Spinal cord (tissue), 10 donors: ENCODE data around the gene FKBP1B. TPM values are rescaled to one million over a fixed set of nuclear protein-coding genes. Genes with fewer than 3 reads are reported as not detected.
"Not testable (repeated sequence)": the region's sequence is repeated elsewhere in the genome, so short reads cannot be mapped to it uniquely, and the experiment has no call there.

Experiments used
- DNase-seq, 6 donors: peaks; one replicate each; pipeline versions ENCODE4 v3.0.0 to v3.0.0-alpha.2; 2013 to 2015; ENCODE audit warnings: low spot score in 6 of 6, low read depth in 4 of 6
- H3K27ac ChIP-seq: one replicate; pipeline ENCODE4 v1.5.1; 2013; ENCODE audit warnings: low read depth, low read length, control low read depth
- H3K27me3 ChIP-seq: one replicate; pipeline ENCODE4 v1.6.1; 2013; ENCODE audit warnings: low read length; ENCODE audit not compliant: control insufficient read depth, insufficient read depth
- H3K36me3 ChIP-seq: one replicate; pipeline ENCODE4 v1.6.1; 2013; ENCODE audit warnings: low read length; ENCODE audit not compliant: control insufficient read depth, insufficient read depth
- H3K4me1 ChIP-seq: one replicate; pipeline ENCODE4 v1.6.1; 2013; ENCODE audit warnings: low read length; ENCODE audit not compliant: control insufficient read depth, insufficient read depth
- H3K4me3 ChIP-seq: one replicate; pipeline ENCODE4 v1.5.1; 2013; ENCODE audit warnings: low read depth, low read length, control low read depth
- H3K9me3 ChIP-seq: one replicate; pipeline ENCODE4 v1.6.1; 2013; ENCODE audit warnings: low read length; ENCODE audit not compliant: control insufficient read depth, insufficient read depth
- WGBS: methylation state at CpG from one replicate; pipeline ENCODE4 v1.1.5; 2013; ENCODE audit warnings: missing lambda C conversion rate; ENCODE audit not compliant: insufficient coverage; 5-methylcytosine and 5-hydroxymethylcytosine counted together
- polyA plus RNA-seq, 2 donors: library from polyadenylated mRNA; unstranded; fragments of 120-200 nt; gene quantifications; one replicate each; pipeline ENCODE4 v1.2.1, GENCODE V29; 2013; ENCODE audit not compliant: insufficient read length in 2 of 2
- total RNA-seq, 2 donors: library from RNA; depleted of rRNA in 1 of 2; stranded (reverse); fragments of 120-200 nt in 1 of 2; fragments of >200 nt in 1 of 2; gene quantifications; one replicate each; pipeline versions ENCODE4 v1.2.3 to v1.2.4, GENCODE V29; 2013 to 2014
- donor health status: healthy.

The FKBP1B gene
- total and polyA plus RNA-seq, 4 donors, result 35.9 to 105 (median 86.2) TPM

DNA sequence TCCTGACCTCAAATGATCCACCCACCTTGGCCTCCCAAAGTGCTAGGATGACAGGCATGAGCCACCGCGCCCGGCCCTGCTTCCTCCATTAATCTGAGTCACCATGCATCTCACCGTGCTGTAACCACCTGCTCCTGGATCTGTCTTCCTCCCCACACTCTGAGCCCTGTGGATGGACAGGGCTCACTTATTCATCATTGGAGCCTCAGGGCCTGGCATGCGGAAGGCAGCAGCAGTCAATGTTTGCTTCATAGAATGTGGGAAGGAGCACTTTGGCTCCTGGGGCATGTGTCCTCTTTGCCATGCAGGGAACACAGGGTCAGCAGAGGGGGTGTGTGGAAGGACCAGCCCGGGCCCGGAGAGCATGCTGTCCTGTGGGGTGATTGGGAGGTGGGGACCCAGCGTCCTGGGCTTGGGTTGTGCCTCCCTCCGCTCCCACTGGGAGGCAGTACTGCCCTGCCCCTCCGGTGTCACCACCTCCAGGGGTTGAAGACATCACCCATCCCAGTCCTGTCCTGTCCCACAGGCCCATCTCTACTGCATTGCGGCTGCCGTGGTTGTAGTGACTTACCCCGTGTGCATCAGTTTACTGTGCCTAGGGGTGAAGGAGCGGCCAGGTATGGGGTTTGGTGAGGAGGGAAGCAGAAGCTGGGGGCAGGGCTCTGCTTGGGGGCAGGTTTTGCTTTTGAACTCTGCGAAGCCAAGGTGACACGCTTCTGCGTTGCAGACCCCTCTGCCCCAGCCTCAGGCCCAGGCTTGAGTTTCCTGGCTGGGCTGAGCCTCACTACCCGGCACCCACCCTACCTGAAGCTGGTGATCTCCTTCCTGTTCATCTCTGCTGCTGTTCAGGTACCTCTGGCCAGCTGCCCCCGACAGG, 28.2 kb upstream of the FKBP1B start:
- Histone ChIP-seq H3K36me3 (peaks cover 54% of the 10 kb centered on the region), H3K4me1 (no peaks in the 10 kb centered on the region), H3K9me3 (no peaks in the 10 kb centered on the region), H3K27ac (no peak overlapping the region), H3K27me3 (no peaks in the 10 kb centered on the region), H3K4me3 (no peak overlapping the region)
- DNase-seq, result no peak
- 76% methylated on average over 16 of the region's 19 CpGs for WGBS

DNA sequence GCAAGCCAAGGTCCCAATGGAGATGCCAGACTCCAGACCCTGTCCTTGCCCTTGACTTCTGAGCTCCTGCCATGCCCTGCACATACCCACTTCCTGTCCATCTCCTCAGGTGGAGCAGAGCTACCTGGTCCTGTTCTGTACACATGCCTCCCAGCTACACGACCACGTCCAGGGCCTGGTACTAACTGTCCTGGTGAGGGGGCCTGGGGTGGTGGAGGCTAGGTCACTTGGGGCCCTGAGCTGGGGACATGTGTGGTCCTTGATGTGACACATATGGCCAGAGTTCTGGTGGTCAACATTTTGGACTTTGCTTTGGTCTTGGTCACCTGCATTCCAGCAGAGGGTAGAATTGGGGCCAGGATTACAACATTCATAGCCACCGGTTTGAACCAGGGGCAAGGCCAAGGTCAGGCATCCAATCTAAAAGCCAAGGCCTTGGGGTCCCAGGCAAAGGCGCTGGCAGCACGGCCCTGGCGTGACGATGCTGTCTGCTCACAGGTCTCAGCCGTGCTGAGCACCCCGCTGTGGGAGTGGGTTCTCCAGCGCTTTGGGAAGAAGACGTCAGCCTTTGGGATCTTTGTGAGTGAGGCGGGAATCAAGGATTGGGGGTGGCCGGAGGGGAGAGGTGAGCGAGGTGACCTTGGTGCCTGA, 27.1 kb upstream of the FKBP1B start:
- Histone ChIP-seq H3K4me1 (no peaks in the 10 kb centered on the region), H3K36me3 (peaks cover 44% of the 10 kb centered on the region), H3K27ac (no peak overlapping the region), H3K9me3 (no peaks in the 10 kb centered on the region), H3K4me3 (no peak overlapping the region), H3K27me3 (no peaks in the 10 kb centered on the region)
- no peak for DNase-seq
- WGBS, result 94% methylated on average over 12 of the region's 14 CpGs

DNA sequence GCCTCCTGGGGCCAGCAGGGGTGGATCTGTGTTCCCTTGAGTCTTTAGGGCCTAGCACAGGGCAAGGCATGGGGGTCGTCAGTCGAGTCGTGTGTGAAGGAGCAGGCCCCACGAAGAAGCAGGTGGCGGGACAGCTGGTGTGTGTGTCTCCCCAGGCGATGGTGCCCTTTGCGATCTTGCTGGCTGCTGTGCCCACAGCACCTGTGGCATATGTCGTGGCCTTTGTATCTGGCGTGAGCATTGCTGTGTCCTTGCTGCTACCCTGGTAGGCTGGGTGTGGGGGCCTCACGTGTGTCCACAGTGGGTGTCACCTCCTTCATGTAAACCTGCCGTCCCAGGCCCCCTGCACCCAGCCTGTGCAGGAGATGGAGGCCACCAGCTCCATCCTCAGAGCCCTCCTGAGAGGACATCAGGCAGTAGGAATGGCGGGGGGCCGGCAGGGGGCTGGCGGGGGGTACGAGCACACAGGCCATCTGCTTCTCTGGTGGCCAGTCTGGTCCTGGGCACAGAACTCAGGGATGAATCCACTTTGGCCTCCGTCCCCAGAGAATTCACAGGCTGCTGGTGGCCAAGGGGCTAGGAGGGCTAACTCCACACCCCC, 26.5 kb upstream of the FKBP1B start:
- H3K9me3 ChIP-seq, result no peaks in the 10 kb centered on the region
- WGBS, result 94% methylated on average over 14 of the region's 16 CpGs
- peaks cover 46% of the 10 kb centered on the region for H3K36me3 ChIP-seq
- H3K27me3 ChIP-seq, result no peaks in the 10 kb centered on the region
- DNase-seq, result no peak
- no peak overlapping the region for H3K27ac ChIP-seq
- no peak overlapping the region for H3K4me3 ChIP-seq
- H3K4me1 ChIP-seq, result no peaks in the 10 kb centered on the region

DNA sequence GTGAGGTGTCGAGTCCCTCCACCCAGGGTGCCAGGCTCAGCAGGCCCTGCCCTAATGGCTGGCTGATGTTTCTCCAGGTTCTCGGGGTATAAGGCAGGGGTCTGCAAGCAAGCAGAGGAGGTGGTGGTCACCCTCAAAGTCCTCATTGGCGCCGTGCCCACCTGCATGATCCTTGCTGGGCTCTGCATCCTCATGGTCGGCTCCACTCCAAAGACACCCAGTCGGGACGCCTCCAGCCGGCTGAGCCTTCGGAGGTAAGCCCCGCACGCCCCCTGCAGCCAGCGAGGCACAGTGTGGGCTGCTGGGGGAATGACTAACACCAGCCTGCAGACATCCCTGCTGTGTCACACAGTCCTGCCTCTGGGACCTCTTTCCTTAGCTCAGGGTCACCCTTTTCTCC, 25.5 kb upstream of the FKBP1B start:
- Histone ChIP-seq H3K36me3 (peaks cover 48% of the 10 kb centered on the region), H3K4me1 (no peaks in the 10 kb centered on the region), H3K27ac (no peak overlapping the region), H3K4me3 (no peak overlapping the region), H3K27me3 (no peaks in the 10 kb centered on the region), H3K9me3 (no peaks in the 10 kb centered on the region)
- 77% methylated on average over 12 of the region's 12 CpGs for WGBS
- DNase-seq, result no peak

DNA sequence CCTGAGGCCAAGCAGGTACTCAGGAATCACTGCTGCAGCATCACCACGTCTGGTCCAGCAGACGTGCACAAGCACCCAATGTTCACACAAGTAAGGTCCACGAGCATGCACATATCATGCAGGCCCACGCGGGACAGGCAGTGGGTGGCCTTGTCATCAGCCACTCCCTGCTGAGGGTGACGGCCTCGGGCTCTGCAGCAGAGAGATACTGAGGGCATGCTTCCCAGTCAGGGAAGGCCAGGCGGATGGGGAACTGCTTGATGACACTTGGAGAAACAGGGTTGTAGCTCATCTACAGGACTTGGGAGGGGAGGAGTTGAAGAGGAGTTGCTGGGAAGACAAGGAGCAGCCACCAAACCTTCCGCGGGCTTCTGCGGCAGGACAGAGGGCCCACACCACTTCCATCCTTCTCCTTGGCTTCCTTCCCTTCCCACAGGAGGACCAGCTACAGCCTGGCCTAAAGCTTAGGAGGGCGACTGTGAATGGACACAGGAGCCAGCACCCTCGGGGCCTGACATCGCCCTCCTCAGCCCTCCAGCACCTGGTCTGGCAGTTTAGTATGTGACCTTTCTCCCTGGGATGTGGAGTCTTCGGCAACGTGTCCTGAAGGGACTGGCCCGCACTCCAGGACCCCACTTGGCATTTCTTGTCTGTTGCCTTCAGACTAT, 24.4 kb upstream of the FKBP1B start:
- H3K4me1 ChIP-seq, result no peaks in the 10 kb centered on the region
- no peak for DNase-seq
- 94% methylated on average over 17 of the region's 17 CpGs for WGBS
- peaks cover 52% of the 10 kb centered on the region for H3K36me3 ChIP-seq
- H3K27me3 ChIP-seq, result no peaks in the 10 kb centered on the region
- no peak overlapping the region for H3K4me3 ChIP-seq
- no peak overlapping the region for H3K27ac ChIP-seq
- no peaks in the 10 kb centered on the region for H3K9me3 ChIP-seq

DNA sequence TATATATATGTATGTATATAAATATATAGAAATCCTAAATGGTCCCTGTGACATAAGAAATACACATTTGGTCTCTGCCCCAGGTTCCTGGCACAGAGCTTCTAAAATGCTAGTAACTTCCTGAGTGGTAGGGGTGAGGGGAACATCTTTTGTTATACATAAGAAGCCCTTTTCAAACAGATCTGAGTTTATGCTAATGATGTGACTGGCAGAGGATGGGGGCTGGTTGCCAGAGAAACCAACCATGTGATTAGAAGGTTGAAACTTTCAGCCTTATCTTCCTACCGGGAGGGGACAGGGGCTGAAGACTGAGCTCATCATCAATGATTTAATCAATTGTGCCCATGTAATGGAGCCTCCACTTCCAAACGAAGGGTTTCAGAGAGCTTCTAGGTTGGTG, 23.3 kb upstream of the FKBP1B start:
- no peak overlapping the region for H3K27ac ChIP-seq
- no peaks in the 10 kb centered on the region for H3K9me3 ChIP-seq
- DNase-seq, result peak in 2 of 6 donors; percentile 28 to 44
- H3K4me1 ChIP-seq, result no peaks in the 10 kb centered on the region
- peaks cover 55% of the 10 kb centered on the region for H3K36me3 ChIP-seq
- WGBS, result 0% methylated on average over 1 of the region's 2 CpGs
- H3K27me3 ChIP-seq, result no peaks in the 10 kb centered on the region
- no peak overlapping the region for H3K4me3 ChIP-seq

DNA sequence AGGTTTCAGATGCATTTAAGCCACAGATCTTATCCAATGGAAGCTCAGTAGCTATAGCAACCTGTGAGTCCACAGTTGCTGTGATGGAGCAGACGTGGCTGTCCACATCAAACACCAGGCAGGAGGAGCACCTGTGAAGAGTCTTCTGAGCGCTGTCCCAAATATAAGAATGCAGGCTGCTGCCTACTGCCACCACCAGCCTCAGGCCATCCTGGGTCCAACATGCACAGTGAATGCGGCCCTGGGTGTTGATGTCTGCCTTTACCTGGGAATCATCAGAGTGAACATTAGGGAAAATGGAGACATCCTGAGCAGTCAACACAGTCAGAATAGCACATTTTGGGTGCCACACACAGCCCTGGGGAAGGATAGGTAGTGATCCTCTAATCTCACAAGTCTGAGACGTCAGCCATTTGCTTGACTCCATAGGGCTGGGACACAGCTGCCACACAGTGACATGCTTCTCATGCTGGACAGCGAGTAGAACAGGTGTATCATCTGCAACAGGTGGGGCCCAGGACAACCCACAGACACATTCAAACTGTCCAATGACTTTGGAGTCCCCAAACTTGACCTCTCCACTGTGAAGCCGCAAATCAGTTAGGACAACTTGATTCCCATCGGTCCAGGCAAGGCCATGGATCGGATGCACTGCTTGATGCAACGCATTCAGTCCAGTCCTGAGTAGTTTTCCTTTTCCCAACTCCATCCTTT, 10.6 kb upstream of the FKBP1B start:
- Histone ChIP-seq H3K9me3 (no peaks in the 10 kb centered on the region), H3K36me3 (peaks cover 11% of the 10 kb centered on the region), H3K4me3 (no peak overlapping the region), H3K27ac (no peak overlapping the region), H3K27me3 (no peaks in the 10 kb centered on the region), H3K4me1 (no peaks in the 10 kb centered on the region)
- 94% methylated on average over 6 of the region's 9 CpGs for WGBS
- no peak for DNase-seq

DNA sequence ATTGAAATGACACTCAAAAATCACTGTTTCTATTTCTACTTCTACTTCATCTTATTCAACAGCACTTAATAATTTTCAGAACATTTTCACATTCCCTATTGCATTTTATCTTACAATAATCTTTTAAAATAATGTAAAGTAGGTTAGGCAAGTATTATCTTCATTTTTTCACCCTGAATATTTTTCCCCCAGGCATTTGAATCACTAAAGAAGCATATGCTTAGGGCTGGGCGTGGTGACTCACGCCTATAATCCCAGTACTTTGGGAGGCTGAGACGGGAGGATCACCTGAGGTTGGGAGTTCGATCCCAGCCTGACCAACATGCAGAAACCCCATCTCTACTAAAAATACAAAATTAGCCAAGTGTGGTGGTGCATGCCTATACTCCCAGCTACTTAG, 9.0 kb upstream of the FKBP1B start:
- Histone ChIP-seq H3K9me3 (no peaks in the 10 kb centered on the region), H3K36me3 (peaks cover 11% of the 10 kb centered on the region), H3K27me3 (no peaks in the 10 kb centered on the region), H3K4me1 (no peaks in the 10 kb centered on the region), H3K4me3 (no peak overlapping the region), H3K27ac (no peak overlapping the region)
- 100% methylated on average over 1 of the region's 4 CpGs for WGBS
- no peak for DNase-seq

DNA sequence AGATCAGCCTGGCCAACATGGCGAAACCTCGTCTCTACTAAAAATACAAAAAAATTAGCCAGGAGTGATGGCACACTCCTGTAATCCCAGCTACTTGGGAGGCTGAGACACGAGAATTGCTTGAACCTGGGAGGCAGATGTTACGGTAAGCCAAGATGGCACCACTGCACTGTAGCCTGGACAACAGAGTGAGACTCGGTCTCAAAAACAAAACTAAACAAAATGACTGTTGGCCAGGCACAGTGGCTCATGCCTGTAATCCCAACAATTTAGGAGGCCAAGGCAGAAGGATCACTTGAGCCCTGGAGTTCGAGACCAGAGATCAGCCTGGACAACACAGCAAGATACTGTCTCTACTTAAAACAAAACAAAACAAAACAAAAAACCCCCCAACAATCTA, 6.4 kb upstream of the FKBP1B start:
- not testable (repeated sequence) for H3K27ac ChIP-seq, H3K4me1 ChIP-seq, H3K36me3 ChIP-seq, DNase-seq, H3K9me3 ChIP-seq, H3K4me3 ChIP-seq, H3K27me3 ChIP-seq
- 100% methylated on average over 4 of the region's 6 CpGs for WGBS
